Brain microvascular endothelial cell (primary cell): ENCODE results near the gene NLGN4Y.

ENCODE experiments used
- DNase-seq: peaks from one replicate; pipeline ENCODE4 v3.0.0-alpha.2; 2020
- H3K27ac ChIP-seq: fragments of 250-450 bp; sonication (Bioruptor Pico); 2 replicates; pipeline ENCODE4 v1.5.1; 2020; ENCODE audit warnings: mild to moderate bottlenecking, moderate library complexity
- H3K27me3 ChIP-seq: fragments of 250-450 bp; sonication (Bioruptor Pico); replicated peaks from 2 replicates; pipeline ENCODE4 v1.5.1; 2020; ENCODE audit warnings: mild to moderate bottlenecking
- H3K36me3 ChIP-seq: fragments of 250-450 bp; sonication (Bioruptor Pico); replicated peaks from 2 replicates; pipeline ENCODE4 v1.5.1; 2020; ENCODE audit warnings: mild to moderate bottlenecking
- H3K4me3 ChIP-seq: 2 replicates; pipeline ENCODE4 v1.5.1; 2011; ENCODE audit warnings: low read depth, mild to moderate bottlenecking, control low read depth, low read length, moderate library complexity
- in situ Hi-C: cut with HindIII; loops from 2 replicates; pipeline ENCODE4 v1.10.0; 2017; ENCODE audit warnings: low sequenced_read_pairs, low pct_ligation_motif_present
- TF ChIP-seq, protein P1 (sequence below): IDR thresholded peaks from 2 replicates; pipeline ENCODE4 v1.5.1; 2011; ENCODE audit warnings: low read depth, mild to moderate bottlenecking, moderate library complexity, low read length, control low read depth, inconsistent platforms; ENCODE audit errors: missing control alignments

Gene NLGN4Y

GRCh38 chrY:14522379-14522950, 1.9 kb upstream of the NLGN4Y start:
- H3K36me3 ChIP-seq, result no peaks in the 10 kb centered on the region
- H3K27ac ChIP-seq, result no peak overlapping the region
- DNase-seq, result no peak
- no peak overlapping the region for H3K4me3 ChIP-seq
- no peaks in the 10 kb centered on the region for H3K27me3 ChIP-seq
- in situ Hi-C loops, result no loop called here
- TF ChIP-seq, protein P1, sequence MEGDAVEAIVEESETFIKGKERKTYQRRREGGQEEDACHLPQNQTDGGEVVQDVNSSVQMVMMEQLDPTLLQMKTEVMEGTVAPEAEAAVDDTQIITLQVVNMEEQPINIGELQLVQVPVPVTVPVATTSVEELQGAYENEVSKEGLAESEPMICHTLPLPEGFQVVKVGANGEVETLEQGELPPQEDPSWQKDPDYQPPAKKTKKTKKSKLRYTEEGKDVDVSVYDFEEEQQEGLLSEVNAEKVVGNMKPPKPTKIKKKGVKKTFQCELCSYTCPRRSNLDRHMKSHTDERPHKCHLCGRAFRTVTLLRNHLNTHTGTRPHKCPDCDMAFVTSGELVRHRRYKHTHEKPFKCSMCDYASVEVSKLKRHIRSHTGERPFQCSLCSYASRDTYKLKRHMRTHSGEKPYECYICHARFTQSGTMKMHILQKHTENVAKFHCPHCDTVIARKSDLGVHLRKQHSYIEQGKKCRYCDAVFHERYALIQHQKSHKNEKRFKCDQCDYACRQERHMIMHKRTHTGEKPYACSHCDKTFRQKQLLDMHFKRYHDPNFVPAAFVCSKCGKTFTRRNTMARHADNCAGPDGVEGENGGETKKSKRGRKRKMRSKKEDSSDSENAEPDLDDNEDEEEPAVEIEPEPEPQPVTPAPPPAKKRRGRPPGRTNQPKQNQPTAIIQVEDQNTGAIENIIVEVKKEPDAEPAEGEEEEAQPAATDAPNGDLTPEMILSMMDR, result no peak

DNA sequence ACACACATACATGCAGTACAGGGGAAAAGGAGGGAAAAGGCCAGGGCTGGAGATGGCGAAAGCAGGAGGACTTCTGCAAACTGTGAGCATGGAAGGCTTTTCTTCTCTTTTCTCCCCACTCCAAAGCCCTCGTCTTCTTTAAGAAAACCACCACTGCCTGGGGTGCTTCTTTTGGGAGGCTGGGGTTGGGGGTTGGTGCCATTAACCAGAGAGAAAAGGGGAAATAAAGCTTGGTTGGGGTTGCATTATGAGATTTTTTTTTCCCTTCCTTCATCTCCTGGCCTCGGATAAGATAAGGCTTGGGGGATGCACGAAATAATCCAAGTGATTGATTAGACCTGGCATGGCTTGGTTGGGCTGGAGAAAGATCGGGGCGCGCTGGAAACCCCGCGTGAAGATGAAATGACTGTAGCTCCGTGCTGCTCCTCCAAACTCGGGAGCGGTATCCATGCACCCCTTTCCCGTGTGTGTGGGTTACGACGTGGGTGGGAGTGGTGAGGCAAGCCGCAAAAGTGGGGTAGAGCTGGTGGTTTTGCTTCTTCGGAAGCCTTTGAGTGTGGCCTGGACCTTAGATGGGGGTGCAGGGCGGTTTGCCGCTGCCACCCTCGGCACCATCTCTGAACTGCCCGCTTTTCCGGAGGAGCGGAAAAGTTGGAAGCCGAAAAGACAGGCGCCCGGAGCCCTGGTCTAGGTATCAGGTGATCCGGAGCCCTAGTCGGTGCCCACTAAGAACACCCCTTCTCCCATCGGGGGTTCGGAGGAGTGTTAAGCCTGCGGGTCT, 648 bp upstream of the NLGN4Y start:
- H3K36me3 ChIP-seq, result no peaks in the 10 kb centered on the region
- no peak overlapping the region for H3K4me3 ChIP-seq
- in situ Hi-C loops, result no loop called here
- no peak overlapping the region for H3K27ac ChIP-seq
- DNase-seq, result no peak
- H3K27me3 ChIP-seq, result no peaks in the 10 kb centered on the region
- TF ChIP-seq, protein P1, result no peak

DNA sequence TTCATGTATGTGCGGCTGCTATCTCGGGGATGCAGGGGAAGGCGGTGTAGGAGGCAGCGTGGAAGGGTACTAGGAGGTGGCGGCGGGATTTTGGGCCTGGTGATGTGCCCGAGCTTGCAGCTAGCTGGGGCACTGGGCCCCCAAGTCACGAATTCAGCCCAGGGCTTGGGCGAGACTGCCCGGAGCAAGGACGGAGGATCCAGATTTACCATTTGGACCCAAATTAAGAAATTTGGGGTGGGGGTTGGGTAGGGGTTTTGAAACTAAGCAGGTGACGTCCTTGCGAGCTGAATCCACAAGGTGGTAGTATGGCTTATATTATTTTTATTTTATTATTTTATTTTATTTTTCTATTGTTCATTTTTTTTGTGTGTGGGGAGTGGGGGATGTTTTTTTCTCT, 986 bp downstream of the NLGN4Y start:
- in situ Hi-C loops, result no loop called here
- Histone ChIP-seq H3K4me3 (no peak overlapping the region), H3K36me3 (no peaks in the 10 kb centered on the region), H3K27me3 (no peaks in the 10 kb centered on the region), H3K27ac (no peak overlapping the region)
- TF ChIP-seq, protein P1, result no peak
- DNase-seq, result no peak

GRCh38 chrY:14528361-14528760, 4.0 kb downstream of the NLGN4Y start:
- H3K27me3 ChIP-seq, result no peaks in the 10 kb centered on the region
- in situ Hi-C loops, result no loop called here
- TF ChIP-seq, protein P1, result no peak
- H3K36me3 ChIP-seq, result no peaks in the 10 kb centered on the region
- DNase-seq, result no peak
- no peak overlapping the region for H3K27ac ChIP-seq
- H3K4me3 ChIP-seq, result no peak overlapping the region

DNA sequence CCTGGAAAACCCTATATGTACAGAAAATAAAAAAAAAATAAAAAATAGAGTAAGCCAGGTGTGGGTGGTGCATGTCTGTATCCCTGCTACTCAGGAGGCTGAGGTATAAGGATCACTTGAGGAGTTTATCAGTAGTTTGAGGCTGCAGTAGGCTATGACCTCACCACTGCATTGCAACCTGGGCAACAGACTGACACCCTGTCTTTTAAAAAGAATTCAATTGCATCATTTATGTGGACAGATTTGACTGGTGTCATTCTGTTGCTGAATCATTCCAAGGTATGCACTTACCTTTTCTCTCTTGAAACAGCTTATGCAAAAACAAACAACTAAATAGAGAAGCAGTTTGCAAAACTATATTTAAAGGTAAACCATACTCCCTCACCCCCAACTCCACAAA, 12.4 kb downstream of the NLGN4Y start:
- no peak for DNase-seq
- no peak overlapping the region for H3K27ac ChIP-seq
- H3K36me3 ChIP-seq, result no peaks in the 10 kb centered on the region
- TF ChIP-seq, protein P1, result no peak
- in situ Hi-C loops, result no loop called here
- H3K27me3 ChIP-seq, result no peaks in the 10 kb centered on the region
- H3K4me3 ChIP-seq, result no peak overlapping the region
